Hepatocyte (in vitro differentiated cells): Measurements from ENCODE around the gene GUK1.

Experiments
- CTCF ChIP-seq: fragments of 200-600 bp; sonication (generic); IDR thresholded peaks from 2 replicates; pipeline ENCODE4 v1.5.1; 2016; ENCODE audit warnings: antibody characterized with exemption, mild to moderate bottlenecking; ENCODE audit not compliant: poor library complexity
- EZH2 ChIP-seq: fragments of 200-600 bp; sonication (generic); IDR thresholded peaks from 2 replicates; pipeline ENCODE4 v1.6.1; 2016; ENCODE audit warnings: antibody characterized with exemption, mild to moderate bottlenecking, borderline replicate concordance
- EZH2phosphoT487 ChIP-seq: fragments of 200-600 bp; sonication (generic); IDR thresholded peaks from one replicate; pipeline ENCODE4 v1.6.1; 2018; ENCODE audit warnings: antibody characterized with exemption, mild to moderate bottlenecking, low read depth, moderate library complexity; ENCODE audit not compliant: unreplicated experiment, severe bottlenecking

GRCh38 chr1:228090613-228091081 is 49.4 kb upstream of the GUK1 start:
- TF ChIP-seq CTCF (no peak), EZH2 (no peak), EZH2phosphoT487 (no peak)
